HG03565 (cell line): ENCODE results near the gene KRTAP10-12.
"Not testable (repeated sequence)": the region's sequence is repeated elsewhere in the genome, so short reads cannot be mapped to it uniquely, and the experiment has no call there.

ENCODE experiments used
- ATAC-seq: cut with Tn5 transposase; IDR thresholded peaks from one replicate; pipeline ENCODE4 v1.9.1; 2021; ENCODE audit warnings: mild to moderate bottlenecking, moderate library complexity; ENCODE audit not compliant: unreplicated experiment

The KRTAP10-12 gene, protein sequence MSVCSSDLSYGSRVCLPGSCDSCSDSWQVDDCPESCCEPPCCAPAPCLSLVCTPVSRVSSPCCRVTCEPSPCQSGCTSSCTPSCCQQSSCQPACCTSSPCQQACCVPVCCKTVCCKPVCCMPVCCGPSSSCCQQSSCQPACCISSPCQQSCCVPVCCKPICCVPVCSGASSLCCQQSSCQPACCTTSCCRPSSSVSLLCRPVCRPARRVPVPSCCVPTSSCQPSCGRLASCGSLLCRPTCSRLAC

DNA sequence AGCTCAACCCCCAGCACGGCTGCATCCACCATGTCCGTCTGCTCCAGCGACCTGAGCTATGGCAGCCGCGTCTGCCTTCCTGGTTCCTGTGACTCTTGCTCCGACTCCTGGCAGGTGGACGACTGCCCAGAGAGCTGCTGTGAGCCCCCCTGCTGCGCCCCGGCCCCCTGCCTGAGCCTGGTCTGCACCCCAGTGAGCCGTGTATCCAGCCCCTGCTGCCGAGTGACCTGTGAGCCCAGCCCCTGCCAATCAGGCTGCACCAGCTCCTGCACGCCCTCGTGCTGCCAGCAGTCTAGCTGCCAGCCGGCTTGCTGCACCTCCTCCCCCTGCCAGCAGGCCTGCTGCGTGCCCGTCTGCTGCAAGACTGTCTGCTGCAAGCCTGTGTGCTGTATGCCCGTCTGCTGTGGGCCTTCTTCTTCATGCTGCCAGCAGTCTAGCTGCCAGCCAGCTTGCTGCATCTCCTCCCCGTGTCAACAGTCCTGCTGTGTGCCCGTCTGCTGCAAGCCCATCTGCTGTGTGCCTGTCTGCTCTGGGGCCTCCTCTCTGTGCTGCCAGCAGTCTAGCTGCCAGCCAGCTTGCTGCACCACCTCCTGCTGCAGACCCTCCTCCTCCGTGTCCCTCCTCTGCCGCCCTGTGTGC, at the start of gene KRTAP10-12:
Gene KRTAP10-12 (plus strand): TSS at position 1 of the 639 bp plus-strand sequence. CDS start 30 bp downstream, at position 31.
- not testable (repeated sequence) for ATAC-seq

DNA sequence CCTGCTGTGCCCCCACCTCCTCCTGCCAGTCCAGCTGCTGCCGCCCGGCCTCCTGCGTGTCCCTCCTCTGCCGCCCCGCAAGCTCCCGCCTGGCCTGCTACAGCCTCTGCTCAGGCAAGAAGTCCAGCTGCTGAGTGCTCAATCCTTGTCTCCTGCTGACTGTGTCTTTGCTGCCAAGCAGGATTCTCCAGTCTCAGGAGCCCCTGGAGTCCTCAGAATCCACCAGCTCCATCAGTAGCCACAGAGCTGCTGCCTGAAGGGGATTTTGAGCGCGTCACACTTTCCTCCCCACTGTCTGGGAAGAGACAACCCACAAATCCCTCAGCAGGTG, 49.8 kb upstream of the KRTAP10-12 start:
- ATAC-seq: no peak

DNA sequence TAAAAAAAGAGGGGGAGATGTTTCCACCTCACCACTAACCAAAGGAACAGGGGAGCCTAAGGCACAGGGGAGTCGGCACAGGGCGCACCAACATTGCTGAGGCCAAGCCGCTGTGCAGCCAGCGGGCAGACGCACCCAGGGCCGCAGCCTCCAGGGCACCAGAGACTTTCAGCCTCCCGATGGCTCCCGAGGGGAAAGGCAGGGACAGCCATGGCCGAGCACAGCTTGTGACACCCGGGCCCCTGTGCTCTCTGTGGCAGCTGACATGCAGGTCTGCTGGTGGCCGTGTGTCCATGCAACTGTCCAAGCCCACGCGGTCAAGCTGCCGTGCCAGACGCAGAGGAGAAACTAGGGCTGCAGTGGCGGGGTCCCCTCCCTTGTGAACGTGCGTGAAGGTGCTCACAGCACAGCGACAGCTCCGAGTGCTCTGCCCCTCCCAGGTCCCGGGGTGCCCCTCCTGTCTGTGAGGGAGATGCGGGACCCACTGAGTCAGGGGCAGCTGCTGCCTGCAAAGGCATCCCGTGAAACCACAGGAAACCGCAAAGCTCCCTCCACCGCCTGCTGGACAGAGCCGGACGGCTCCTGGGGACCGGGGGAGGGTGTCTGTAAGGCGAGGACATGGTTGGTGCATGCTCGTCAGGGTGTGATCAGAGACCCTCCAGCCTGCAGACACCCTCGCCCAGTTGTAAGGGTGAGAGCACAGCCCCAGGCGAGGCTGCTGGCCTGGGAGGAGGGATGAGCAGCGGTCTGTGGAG, 48.2 kb upstream of the KRTAP10-12 start:
- ATAC-seq: no peak

DNA sequence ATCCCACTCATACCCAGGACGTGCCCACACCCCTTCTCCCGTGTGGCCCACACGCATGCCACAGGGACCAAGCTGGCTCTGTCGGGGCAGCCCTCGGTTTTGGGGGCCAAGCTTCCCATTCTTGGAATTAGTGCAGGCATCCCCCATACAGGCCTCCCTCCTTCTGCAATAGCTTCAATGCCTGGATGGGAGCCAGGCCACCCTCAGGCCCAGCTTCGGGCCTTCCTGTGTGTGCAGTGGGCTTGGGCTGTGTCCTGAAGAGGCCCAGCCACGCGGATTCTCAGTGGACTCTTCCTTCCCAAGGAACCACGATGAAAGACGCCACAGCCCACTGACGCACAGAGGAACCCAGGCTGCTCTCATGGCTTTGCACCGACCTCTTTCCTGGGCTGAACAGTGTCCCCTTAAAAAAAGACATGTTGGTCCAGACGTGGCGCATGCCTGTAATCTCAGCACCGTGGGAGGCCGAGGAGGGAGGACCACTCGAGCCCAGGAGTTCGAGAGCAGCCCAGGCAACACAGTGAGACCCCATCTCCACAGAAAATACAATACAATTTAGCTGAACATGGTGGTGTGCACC, 47.4 kb upstream of the KRTAP10-12 start:
- ATAC-seq: no peak

DNA sequence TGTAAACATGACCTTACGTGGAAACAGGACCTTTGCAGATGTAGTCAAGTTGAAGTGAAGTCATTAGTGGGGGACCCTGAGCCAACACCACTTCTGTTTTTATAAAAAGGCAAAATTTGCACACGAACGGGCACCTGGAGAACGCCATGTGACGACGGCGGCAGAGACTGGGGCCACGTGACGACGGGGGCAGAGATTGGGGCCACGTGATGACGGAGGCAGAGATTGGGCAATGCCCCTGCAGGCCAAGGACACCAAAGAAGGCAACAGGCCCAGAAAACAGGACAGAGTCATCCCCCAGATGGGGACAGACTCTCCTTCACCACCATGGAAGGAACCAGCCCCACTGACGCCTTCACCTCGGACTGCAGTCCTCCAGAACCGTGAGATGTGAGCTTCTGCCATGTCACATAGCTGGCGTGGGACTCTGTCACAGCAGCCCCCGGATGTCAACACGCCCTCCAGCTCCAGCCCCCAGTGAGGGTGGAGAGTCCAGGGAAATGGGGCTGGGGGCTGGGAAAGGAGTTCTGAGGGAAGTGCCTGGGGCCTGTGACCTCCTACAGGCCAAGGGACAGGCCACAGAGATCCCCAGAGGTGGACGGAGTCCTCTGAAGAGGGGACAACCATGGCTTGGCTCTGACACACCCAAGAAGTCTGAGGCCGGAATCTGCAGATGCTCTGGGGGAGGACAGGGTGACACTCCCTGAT, 46.6 kb upstream of the KRTAP10-12 start:
- no peak for ATAC-seq

DNA sequence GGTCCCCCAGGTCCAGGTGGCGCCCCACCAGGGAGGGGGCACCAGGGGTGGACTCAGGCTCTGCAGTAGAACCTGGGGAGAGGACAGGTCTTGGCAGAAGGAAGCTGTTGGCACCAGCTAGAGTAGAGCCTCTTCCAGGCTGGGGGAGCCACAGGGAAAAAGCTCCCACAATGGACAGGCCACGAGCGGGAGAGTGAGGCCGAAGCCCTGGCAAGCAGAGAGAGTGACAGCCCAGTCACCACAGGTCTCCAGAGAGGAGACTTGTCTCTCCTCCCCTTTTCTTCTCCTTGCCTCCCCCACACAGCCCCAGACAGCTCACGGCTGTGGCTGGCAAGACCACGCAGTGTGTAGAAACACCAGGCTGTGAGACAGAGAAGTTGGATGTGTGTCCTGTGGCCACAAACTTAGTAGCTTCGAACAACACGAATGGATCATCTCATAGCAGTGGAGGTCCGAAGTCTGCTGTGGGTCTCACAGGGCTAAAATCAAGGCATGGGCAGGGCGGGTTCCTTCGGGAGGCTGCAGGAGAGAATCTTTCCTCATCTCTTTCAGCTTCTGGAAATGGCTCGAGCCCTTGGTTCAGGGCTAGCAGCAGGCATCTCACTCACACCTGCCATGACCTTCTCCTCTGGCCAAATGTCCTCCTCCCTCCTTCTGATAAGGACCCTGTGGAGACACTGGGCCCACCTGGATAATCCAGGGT, 45.8 kb upstream of the KRTAP10-12 start:
- no peak for ATAC-seq

DNA sequence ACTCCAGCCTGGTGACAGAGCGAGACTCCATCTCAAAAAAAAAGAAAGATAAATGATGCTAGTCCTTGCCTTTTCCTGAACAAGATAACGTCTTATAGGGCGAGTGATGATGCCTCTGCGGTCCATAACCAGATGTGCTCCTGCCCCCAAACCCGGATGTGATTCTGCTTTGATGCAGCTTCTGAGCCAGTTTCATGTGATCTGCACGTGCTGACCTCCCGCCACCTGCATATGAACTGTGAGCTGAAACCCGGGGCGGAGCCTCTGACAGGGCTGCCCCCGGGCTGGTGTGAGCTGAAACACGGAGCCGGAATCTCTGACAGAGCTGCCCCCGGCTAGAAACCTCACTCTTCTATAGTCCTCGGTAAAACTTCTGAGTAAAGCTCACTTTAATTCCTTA, 43.8 kb upstream of the KRTAP10-12 start:
- ATAC-seq: no peak

DNA sequence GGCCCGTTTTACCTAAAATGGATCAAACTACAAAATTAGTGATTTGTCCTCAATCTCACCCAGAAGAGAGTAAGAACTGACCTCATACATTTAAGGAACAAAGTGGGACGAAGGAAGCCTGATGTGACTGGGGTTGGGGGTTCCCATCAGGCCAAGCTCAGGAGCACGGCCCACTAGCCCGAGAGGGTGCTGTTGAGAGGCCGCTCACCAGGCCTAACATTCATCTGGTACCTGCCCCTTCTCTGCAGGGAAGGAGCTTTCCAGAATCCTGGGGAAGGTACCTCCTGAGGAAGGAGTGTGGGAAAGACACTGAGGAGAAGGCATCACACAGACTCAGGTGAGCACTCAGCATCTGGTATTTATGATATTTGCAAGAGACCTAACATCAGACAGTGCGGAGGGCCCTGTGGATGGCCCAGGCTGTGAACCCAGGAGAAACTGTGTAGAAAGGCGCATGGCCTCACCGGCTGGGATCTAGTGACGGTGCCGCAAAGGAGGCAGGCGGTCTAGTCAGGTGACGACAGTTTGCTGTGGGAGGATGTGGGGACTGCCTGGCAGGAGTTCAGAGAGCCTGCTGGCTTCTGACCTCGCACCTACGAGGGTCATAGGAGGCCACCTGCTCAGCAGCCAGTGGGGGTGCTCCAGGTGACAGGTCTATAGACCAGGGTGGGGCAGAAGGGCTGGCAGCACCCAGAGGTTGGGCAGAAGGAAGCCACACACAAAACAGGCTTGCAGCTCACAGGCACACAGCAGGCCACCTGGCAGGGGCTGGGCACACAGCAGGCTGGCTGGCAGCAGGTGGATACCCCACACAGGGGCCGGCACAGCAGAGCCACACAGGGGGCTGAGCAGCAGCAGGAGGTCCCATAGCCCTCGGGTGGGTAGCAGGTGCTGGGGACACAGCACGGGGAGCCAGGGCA, 43.1 kb upstream of the KRTAP10-12 start:
- no peak for ATAC-seq

DNA sequence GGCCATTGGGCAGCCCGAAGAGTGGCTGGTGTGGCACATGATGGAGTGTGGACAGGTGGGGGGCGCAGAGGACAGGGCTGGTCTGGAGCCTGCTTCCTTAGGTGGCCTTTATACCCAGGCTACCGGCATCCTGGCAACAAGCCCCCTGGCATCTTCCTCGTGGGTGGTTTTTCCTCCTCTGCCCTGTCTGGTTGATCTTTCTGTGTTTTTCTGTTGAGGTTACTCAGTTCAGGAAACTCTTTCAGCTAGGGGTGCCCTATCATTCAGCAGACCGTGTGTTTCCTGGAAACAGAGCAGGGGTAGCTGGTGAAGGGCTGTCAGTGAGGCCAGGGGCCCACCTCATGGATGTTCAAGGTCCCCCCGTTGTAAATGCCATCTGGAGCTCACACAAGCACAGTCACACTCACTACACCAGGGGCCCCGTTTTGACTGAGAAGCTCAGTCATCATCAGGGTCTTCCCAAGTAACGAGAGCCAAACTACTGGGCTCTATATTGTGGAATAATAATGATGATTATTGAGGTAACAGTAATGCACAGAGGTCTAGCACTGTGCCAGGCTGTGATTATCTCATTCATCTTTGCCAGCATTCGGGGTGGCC, 42.3 kb upstream of the KRTAP10-12 start, which contains the start of gene KRTAP12-4:
Gene KRTAP12-4 (minus strand): TSS at position 84 of the 600 bp plus-strand sequence. CDS start 45 bp downstream, at position 39.
- no peak for ATAC-seq

DNA sequence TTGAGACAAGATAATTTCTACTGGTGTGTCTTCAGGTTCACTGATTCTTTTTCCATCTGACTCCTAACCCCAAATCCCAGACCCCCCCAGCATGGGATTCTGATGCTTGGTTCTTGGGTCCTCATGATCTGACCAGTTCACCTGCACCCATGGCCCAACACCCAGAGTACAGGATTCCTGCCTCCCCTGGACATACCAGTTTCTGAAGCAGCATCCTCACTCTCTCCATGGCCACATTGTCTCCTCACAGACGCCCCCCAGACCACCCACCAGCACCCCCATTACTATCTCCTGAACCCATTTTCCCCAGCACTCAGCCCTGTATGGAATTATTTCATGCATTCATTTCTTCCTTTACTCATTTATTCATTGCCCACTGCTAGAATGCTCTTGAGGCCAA, 40.1 kb upstream of the KRTAP10-12 start:
- no peak for ATAC-seq

DNA sequence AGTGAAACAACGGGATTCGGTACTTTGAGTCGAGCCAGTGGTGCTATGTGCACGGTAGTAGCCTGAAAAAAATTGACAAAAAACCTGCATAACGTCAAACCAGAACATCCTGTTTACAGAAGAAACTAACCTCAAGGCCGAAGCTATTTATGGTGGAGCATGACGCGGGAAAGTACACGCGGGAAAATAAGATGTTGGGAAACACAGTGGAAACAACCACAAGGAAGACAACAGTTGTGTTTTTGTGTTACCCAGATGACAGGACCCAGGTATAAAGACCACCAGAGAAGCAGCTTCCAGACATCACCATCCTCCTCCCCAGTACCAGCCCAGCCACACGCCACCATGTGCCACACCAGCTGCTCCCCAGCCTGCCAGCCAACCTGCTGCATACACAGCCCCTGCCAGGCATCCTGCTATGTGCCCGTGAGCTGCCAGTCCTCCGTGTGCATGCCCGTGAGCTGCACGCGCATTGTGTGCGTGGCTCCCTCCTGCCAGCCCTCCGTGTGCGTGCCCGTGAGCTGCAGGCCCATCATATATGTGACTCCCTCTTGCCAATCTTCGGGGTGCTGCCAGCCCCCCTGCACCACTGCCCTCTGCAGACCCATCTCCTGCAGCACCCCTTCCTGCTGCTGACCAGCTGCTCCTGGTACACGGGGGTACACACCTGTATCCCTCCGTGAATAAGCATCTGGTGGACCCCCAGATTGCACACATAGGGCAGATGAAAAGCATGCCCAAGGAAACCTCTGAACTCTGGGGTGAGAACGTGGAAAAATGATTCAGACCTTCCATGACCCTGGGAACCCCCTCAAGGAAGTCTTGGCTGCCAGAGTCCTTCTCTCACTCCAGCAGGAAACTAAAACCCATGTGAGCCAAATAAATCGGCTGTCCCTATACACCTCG, 39.1 kb upstream of the KRTAP10-12 start, which contains the start of gene KRTAP12-3:
Gene KRTAP12-3 (plus strand): TSS at position 298 of the 906 bp plus-strand sequence. CDS start 48 bp downstream, at position 346.
- ATAC-seq: no peak

DNA sequence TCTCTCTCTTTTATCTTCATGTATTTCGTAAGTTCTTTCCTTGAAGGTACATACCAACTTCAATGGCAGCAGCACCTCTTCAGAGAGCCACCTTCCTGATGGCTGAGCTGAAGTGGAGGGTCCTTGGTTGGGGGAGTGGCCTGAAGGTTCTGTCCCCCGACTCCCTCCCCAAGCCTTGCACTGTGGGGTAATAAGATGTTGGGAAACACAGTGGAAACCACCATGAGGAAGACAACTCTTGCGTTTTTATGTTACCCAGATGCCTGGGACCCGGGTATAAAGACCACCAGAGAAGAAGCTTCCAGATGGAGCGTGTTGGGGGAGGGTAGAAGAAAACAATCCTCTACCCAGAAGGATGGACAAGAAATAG, 38.4 kb upstream of the KRTAP10-12 start:
- ATAC-seq: no peak

DNA sequence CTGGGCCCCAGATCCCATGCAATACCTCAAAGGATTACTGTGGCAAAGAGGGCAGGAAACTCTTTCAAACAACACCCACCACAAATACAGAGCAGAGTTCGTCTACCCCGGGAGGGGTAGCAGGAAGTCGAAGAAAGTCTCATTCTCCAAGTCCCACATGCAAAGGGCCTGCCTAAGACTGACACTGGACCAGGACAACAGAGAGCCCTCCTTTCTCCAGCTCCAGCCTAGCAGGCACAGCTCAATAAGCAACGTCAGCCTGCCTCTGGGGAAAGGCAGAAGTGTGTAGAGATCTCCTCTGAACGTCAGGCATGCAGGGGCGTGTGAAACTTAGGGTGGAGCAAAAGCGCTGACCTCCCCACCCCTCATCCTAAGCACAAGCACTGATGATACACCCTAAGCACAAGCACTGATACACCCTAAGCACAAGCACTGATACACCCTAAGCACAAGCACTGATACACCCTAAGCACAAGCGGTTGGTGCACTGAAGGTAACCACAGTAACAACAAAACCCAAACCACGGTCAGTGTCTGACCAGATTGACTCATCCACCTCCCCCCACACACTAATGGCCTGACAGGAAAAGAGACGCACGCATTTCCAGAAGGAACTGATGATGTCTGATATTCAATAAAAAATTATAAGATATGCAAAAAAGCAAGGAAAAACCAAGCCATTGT, 37.9 kb upstream of the KRTAP10-12 start:
- no peak for ATAC-seq

DNA sequence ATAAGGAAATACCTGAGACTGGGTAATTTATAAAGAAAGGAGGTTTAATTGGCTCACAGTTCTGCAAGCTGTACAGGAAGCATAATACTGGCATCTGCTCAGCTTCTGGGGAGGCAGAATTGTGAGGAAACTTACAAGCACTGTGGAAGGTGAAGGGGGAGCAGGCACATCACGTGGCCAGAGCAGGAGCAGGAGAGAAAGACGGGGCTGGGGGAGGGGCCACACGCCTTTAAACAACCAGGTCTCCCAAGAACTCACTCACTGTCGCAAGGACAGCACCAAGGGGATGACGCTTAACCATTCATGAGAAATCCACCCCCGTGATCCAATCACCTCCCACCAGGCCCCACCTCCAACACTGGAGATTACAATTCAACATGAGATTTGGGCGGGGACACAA, 35.4 kb upstream of the KRTAP10-12 start:
- ATAC-seq: not testable (repeated sequence)

DNA sequence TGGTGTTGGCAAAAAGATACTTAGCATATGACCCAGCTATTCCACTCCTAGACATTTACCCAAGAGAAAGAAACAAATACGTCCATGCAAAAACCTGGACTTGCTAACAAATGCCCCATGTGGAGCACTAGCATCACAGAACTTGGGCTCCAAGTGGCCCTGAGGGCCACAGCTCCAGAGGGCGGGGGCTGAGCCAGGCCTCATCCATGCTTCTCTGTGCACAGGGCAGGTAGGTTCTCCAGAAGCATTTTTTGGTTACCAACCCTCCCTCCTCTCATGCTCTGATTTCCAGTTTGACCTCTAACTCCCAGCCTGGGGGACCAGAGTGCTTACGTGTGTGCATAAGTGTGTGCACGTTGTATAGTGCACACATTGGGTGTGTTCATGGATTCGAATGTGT, 32.3 kb upstream of the KRTAP10-12 start:
- no peak for ATAC-seq

DNA sequence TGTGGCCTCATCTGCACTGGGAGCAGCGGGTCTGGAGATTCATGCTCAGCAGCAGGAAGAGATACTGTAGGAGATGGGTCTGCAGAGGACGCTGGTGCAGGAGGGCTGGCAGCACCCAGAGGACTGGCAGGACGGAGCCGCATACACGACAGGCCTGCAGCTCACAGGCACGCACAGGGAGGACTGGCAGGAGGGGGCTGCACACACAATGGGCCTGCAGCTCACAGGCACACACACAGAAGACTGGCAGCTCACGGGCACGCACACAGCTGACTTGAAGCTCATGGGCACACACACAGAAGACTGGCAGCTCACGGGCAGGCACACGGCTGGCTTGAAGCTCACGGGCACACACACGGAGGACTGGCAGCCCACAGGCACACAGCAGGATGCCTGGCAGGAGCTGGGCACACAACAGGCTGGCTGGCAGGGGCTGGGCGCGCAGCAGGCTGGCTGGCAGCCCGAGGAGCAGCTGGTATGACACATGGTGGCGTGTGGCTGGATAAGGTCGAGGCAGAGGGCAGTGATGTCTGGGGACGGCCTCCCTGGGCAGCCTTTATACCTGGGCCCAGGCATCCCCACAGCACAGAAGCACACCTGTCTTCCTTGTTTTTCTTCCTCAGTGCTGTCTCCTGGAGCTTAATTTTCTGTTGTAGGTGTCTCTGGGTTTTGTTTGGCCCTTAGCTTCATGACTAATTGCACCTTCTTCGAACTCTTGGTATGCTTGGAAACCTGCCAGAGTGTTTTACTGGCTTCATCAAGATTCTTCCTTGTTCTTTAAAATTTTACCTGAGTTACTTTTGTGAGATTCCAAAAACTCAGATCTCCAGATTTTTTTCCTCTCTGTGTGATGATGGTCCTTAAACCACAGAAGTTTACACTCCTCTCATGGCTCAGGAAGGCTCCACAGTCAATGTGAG, 30.3 kb upstream of the KRTAP10-12 start, which contains the start of gene KRTAP12-2:
Gene KRTAP12-2 (minus strand): TSS at position 527 of the 920 bp plus-strand sequence. CDS start 41 bp downstream, at position 486.
- no peak for ATAC-seq
